ENCODE measurements around the gene WWOX. TPM values are rescaled to one million over a fixed set of nuclear protein-coding genes. Genes with fewer than 3 reads are reported as not detected.

WWOX gene
- total RNA-seq, 1 experiment from 2014 or later = 35.6 TPM

DNA sequence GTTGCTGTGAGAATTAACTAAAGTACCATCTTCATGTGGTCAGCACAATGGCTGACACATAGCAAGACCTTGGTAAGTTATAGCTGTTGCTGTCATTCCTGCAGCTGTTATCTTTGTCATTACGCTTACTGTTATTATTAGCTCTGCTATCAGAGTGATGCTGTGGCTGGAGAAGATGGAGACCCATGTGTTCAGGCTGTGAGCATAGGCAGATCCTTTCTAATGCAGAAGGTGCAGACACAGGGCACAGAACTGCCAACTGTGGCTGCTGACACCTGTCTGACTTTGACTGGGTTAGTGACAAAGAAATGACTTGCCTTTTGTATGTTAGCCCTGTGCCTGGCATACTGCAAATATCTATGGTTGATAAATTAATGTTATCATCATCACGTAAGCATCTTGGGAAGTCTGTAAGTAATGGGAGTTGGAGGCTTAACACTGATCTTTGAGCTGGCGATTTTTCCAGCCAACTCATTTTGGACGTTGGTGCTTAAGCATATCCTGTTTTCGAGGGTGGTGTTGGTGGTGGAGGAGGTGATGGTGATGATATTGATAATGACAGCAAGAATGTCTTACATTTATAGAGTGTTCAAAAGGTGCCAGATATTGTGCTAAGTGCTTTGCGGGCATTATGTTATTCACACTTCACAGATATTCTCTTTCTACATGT lies 695.3 kb downstream of the WWOX start:
- Histone ChIP-seq H3K4me3 (no peak overlapping the region), H3K9me2 (ENCODE audit: insufficient read depth) (no peaks in the 10 kb centered on the region), H3K4me2 (no peak overlapping the region), H3K27me3 (ENCODE audit: insufficient read depth, low read depth) (no peaks in the 10 kb centered on the region), H3K27ac (no peak overlapping the region), H3F3A (ENCODE audit: insufficient read depth, low read depth) (no peaks in the 10 kb centered on the region), H3K79me2 (ENCODE audit: low read depth) (no peaks in the 10 kb centered on the region), H3K4me1 (replicated peaks; ENCODE audit: insufficient read depth) (no peaks in the 10 kb centered on the region), H2AFZ (no peak overlapping the region), H3K9me3 (ENCODE audit: insufficient read depth, low read depth) (no peaks in the 10 kb centered on the region), H4K20me1 (ENCODE audit: insufficient read depth) (no peaks in the 10 kb centered on the region), H3K36me3 (ENCODE audit: low read depth) (no peaks in the 10 kb centered on the region)
- intact Hi-C loops (cut with micrococcal nuclease; ENCODE audit: unreplicated experiment) = no loop called here
- BruUV-seq (replicated peaks) = no TSS peak
- no peak for DNase-seq
- ChIA-PET CTCF (interaction anchor here (0.6 kb wide), 1 partner anchor 248 kb away, joined by 4 read pairs; no protein-coding TSS in a partner anchor), POLR2A (ENCODE audit: unreplicated experiment) (no interaction called here)
- no peak for TF ChIP-seq EZH2 (IDR thresholded peaks at IDR 0.05; ENCODE audit: low read depth)
- TF ChIP-seq, protein P1, sequence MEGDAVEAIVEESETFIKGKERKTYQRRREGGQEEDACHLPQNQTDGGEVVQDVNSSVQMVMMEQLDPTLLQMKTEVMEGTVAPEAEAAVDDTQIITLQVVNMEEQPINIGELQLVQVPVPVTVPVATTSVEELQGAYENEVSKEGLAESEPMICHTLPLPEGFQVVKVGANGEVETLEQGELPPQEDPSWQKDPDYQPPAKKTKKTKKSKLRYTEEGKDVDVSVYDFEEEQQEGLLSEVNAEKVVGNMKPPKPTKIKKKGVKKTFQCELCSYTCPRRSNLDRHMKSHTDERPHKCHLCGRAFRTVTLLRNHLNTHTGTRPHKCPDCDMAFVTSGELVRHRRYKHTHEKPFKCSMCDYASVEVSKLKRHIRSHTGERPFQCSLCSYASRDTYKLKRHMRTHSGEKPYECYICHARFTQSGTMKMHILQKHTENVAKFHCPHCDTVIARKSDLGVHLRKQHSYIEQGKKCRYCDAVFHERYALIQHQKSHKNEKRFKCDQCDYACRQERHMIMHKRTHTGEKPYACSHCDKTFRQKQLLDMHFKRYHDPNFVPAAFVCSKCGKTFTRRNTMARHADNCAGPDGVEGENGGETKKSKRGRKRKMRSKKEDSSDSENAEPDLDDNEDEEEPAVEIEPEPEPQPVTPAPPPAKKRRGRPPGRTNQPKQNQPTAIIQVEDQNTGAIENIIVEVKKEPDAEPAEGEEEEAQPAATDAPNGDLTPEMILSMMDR (conservative IDR thresholded peaks at IDR 0.05) = no peak

DNA sequence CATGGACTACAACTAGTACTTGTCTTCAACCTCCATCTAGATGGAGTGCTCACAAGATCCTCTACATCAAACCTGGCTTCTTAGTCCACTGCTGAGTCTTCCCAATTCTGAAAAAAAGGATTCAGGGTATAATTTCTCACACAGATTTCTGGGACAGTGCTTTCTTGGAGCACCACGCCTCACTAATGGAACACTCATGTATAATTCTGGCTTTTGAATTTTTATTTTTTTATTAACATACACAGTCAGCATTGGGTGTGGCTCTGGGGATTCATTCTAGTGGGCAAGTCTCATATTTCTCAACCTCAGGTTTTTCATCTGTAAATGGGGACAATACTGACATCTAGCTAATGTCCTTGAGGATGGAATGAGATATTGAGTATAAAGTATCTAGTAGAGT lies 696.0 kb downstream of the WWOX start:
- H3K27me3 ChIP-seq (ENCODE audit: insufficient read depth, low read depth) = no peaks in the 10 kb centered on the region
- no peak overlapping the region for H3K4me2 ChIP-seq
- no peak overlapping the region for H2AFZ ChIP-seq
- DNase-seq = no peak
- no peaks in the 10 kb centered on the region for H3K36me3 ChIP-seq (ENCODE audit: low read depth)
- H3K4me3 ChIP-seq = no peak overlapping the region
- H3K9me3 ChIP-seq (ENCODE audit: insufficient read depth, low read depth) = no peaks in the 10 kb centered on the region
- intact Hi-C loops (cut with micrococcal nuclease; ENCODE audit: unreplicated experiment) = no loop called here
- CTCF ChIA-PET = interaction anchor here (0.6 kb wide), 1 partner anchor 247 kb away, joined by 4 read pairs; no protein-coding TSS in a partner anchor
- POLR2A ChIA-PET (ENCODE audit: unreplicated experiment) = no interaction called here
- H3K79me2 ChIP-seq (ENCODE audit: low read depth) = no peaks in the 10 kb centered on the region
- BruUV-seq (replicated peaks) = no TSS peak
- no peaks in the 10 kb centered on the region for H3K9me2 ChIP-seq (ENCODE audit: insufficient read depth)
- no peaks in the 10 kb centered on the region for H3K4me1 ChIP-seq (replicated peaks; ENCODE audit: insufficient read depth)
- TF ChIP-seq EZH2 (IDR thresholded peaks at IDR 0.05; ENCODE audit: low read depth) = no peak
- TF ChIP-seq, protein P1 (conservative IDR thresholded peaks at IDR 0.05) = no peak
- H4K20me1 ChIP-seq (ENCODE audit: insufficient read depth) = no peaks in the 10 kb centered on the region
- H3F3A ChIP-seq (ENCODE audit: insufficient read depth, low read depth) = no peaks in the 10 kb centered on the region
- H3K27ac ChIP-seq = no peak overlapping the region

DNA sequence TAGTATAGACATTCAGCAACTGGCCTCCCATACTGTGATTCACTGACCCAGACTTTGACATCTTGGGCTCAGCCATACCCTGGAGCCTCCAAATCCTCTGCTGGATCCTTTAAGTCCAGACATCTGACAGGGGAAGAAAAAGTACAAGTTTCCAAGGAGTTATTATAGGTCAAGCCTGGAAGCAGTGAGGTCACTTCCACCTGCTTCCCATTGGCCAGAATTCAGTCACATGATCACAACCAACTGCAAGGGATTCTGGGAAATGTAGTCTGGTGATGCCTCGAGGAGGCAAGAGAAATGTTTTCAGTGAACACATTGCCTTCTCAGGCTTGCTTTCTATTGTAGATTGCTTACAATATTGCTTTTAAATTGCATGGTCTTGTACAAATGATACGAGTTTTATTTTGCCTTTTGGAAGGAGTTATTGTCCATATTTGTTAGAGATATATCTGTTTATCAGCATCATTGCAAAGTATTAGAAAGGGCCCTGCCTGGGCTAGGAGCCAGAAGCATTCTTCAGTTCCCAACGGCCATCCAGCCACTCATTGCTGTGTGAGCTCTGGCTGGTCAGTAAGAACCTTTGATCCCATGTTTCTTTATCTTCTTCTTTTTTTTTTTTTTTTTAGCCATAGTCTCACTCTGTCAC lies 696.9 kb downstream of the WWOX start:
- Histone ChIP-seq H3K4me2 (no peak overlapping the region), H3K27me3 (ENCODE audit: insufficient read depth, low read depth) (no peaks in the 10 kb centered on the region), H2AFZ (no peak overlapping the region), H3K9me2 (ENCODE audit: insufficient read depth) (no peaks in the 10 kb centered on the region), H3K79me2 (ENCODE audit: low read depth) (no peaks in the 10 kb centered on the region), H3K4me1 (replicated peaks; ENCODE audit: insufficient read depth) (no peaks in the 10 kb centered on the region), H3K27ac (no peak overlapping the region), H4K20me1 (ENCODE audit: insufficient read depth) (no peaks in the 10 kb centered on the region), H3K9me3 (ENCODE audit: insufficient read depth, low read depth) (no peaks in the 10 kb centered on the region), H3F3A (ENCODE audit: insufficient read depth, low read depth) (no peaks in the 10 kb centered on the region), H3K36me3 (ENCODE audit: low read depth) (no peaks in the 10 kb centered on the region), H3K4me3 (no peak overlapping the region)
- TF ChIP-seq, protein P1 (conservative IDR thresholded peaks at IDR 0.05) = no peak
- TF ChIP-seq EZH2 (IDR thresholded peaks at IDR 0.05; ENCODE audit: low read depth) = no peak
- intact Hi-C loops (cut with micrococcal nuclease; ENCODE audit: unreplicated experiment) = no loop called here
- ChIA-PET POLR2A (ENCODE audit: unreplicated experiment) (no interaction called here), CTCF (no interaction called here)
- no TSS peak for BruUV-seq (replicated peaks)
- peak in 1 of 2 experiments; percentile 9 for DNase-seq

Measured in PC-9 (cell line).